ENCODE data around the gene DHODH.
"Not testable (repeated sequence)": the region's sequence is repeated elsewhere in the genome, so short reads cannot be mapped to it uniquely, and the experiment has no call there.

The DHODH gene

DNA sequence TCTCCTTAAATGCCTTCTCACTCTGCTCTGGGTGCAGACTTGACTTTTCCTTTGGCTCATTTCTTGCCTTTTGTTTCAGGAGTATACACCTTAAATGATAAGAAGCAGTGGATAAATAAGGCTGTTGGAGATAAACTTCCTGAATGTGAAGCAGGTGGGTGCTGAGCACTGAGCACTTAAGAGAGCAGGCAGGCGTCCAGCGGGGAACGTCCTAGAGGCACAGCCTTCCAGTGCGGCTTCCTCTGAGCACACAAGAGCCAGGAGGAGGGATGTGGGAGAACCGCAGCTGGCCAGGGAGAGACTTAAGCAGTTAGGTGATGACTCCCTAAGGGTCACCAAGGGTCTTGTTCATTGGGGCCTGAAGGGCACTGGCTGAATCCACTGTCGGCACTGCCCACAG, 48.8 kb downstream of the DHODH start:
- not testable (repeated sequence) for DNase-seq

DNA sequence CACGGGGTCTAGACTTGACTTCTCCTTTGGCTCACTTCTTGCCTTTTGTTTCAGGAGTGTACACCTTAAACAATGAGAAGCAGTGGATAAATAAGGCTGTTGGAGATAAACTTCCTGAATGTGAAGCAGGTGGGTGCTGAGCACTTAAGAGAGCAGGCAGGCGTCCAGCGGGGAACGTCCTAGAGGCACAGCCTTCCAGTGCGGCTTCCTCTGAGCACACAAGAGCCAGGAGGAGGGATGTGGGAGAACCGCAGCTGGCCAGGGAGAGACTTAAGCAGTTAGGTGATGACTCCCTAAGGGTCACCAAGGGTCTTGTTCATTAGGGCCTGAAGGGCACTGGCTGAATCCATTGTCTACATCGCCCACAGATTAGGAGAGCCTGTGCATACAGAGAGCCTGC, 50.5 kb downstream of the DHODH start:
- DNase-seq = not testable (repeated sequence)

DNA sequence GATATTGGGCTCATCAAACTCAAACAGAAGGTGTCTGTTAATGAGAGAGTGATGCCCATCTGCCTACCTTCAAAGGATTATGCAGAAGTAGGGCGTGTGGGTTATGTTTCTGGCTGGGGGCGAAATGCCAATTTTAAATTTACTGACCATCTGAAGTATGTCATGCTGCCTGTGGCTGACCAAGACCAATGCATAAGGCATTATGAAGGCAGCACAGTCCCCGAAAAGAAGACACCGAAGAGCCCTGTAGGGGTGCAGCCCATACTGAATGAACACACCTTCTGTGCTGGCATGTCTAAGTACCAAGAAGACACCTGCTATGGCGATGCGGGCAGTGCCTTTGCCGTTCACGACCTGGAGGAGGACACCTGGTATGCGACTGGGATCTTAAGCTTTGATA, 51.9 kb downstream of the DHODH start:
- DNase-seq = no peak

DNA sequence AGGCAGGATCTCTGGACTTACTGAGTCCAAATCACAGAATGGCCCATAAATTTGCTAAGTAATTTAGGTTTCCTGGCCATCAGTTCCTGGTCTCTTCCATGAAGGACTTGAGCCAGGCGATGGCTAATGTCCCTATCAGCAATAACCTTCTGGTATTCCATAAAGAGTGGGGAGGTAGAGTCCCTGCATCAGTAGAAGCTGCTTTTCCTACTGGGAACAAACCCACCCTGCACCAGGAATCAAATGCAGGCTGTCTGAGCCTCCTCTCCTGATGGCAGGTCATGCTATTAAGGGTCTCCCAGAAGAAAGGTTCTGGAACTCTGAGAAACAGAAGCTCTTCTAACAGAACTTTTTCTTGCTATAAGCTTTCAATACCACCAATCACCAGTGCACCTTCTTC, 53.0 kb downstream of the DHODH start:
- no peak for DNase-seq

DNA sequence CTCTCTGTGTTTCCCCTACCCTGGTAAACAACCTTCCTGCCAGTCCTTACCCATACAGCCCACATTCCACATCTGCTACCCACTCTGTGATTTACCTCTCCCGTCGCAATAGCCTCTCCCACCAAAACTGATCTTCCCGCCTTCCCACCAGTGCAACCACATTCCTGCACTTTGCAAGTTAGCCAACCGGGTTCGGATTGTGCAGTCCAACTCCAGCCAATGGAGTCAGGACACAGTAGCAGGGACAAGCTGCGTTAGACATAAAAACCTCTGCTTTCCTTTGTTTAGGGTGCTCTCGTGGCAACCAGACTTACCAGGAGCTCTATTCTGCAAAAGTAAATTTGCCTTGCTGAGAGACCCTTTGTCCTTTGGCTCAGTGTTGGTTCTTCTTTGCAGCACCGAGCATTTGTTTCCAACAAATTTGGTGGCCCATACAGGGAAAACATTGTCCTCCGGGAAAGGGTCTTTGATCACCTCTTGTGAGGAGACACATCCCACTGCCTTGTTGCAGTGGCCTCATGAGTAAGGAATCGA, 55.9 kb downstream of the DHODH start:
- DNase-seq = no peak

DNA sequence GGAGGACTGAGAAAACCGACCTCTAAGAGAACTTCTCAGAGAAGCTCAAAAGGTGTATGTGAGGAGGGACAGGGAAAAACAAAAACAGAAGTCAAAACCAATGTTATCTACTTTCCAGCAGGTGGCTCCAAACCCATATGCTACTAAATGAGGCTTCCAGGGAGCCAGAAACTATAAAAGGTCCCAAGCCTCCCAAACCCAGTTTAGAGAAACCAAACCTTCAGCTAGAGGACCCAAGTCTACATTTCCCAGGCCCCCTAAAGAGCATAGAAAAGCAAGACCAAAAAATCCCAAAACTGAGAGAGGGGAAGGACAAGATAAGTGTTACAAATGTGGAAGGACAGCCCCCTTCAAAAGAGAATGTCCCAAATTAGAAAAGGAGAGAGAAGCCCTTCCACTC, 58.2 kb downstream of the DHODH start:
- DNase-seq = no peak

DNA sequence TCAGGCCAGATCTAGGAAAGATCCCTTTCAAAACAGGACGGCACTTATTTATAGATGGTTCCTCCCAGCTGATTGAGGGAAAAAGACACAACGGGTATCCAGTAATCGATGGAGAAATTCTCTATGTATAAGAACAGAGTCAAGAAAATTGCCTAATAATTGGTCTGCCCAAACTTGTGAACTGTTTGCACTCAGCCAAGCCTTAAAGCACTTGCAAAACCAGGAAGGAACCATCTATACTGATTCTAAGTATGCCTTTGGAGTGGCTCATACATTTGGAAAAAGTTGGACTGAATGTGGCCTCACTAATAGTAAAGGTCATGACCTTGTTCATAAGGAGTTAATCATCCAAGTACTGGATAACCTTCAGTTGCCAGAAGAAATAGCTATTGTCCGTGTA, 60.4 kb downstream of the DHODH start:
- no peak for DNase-seq

DNA sequence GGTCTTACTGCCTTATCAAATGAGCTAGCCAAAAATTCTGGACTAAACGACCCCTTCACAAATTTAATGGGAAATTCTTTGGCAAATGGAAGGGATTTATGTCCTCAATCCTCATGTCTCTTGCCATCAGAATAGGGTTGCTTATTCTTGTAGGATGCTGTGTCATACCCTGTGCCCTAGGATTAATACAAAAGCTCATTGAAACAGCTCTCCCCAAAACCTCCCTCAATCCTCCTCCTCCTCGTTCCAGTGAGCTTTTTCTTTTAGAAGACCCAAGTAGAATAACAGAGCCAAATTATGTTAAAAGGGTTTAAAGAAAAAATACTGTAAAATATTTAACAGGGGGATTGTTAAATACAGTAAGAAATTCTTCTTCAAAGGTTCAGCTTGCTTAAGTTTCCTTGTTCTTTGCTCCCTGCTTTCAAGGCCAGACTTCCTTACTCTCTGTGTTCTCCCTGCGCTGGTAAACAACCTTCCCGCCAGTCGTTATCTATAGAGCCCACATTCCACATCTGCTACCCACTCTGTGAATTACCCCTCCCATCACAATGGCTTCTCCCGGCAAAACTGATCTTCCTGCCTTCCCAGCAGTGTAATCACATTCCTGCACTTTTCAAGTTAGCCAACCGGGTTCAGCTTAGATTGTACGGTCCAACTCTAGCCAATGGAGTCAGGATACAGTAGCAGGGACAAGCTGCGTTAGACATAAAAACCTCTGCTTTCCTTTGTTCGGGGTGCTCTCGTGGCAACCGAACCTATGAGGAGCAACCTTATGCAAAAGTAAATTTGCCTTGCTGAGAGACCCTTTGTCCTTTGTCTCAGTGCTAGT, 64.2 kb downstream of the DHODH start:
- no peak for DNase-seq

DNA sequence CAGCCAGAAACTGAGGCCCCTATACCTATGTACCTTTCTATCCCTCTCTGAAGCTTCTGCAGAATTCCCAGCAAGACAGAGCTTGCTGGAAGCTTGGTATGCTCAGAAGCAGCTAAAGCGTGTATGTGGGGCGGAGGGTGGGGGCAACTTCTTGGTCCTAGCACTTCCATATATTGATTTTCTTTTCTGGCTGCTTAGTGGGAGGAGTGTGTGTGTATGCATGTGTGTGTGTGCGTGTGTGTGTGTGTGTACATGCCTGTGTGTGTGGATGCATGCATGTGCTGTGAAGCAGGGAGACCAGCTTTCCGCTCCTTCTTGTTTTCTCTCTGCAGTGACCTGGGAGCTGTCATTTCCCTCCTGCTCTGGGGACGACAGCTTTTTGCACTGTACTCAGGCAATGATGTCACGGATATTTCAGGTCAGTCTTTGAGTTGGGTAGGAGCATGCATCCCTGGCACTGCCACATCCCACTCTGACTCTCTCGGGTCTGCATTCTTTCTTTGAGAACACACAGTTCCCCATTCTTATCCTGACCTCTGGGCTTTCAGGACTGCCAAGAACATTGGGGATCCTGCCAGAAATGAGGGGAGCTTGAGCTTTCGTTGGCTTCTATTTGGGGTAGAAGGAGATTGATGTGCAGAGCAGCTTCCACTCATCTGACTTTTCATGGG, 65.2 kb downstream of the DHODH start:
- no peak for DNase-seq

DNA sequence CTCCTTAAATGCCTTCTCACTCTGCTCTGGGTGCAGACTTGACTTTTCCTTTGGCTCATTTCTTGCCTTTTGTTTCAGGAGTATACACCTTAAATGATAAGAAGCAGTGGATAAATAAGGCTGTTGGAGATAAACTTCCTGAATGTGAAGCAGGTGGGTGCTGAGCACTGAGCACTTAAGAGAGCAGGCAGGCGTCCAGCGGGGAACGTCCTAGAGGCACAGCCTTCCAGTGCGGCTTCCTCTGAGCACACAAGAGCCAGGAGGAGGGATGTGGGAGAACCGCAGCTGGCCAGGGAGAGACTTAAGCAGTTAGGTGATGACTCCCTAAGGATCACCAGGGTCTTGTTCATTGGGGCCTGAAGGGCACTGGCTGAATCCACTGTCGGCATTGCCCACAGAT, 66.5 kb downstream of the DHODH start:
- not testable (repeated sequence) for DNase-seq

Data from NCI-H2081 treated with DMSO at 0.1 percent for 48 hours (cell line).